HEK293 (cell line): Measurements from ENCODE around the gene UBE2G1.

Source experiments
- HOXA7 ChIP-seq: sonication (generic); formaldehyde crosslinking; IDR thresholded peaks from 2 replicates; pipeline ENCODE4 v1.8.1; 2022; ENCODE audit warnings: missing genetic modification reagents, borderline replicate concordance
- ZBTB11 ChIP-seq: fragments of 450-650 bp; formaldehyde crosslinking; conservative IDR thresholded peaks from 2 replicates; pipeline ENCODE4 v1.5.1; 2016; ENCODE audit warnings: low read depth, missing biosample characterization, missing genetic modification characterization
- ZBTB7A ChIP-seq: fragments of 450-650 bp; formaldehyde crosslinking; IDR thresholded peaks from 2 replicates; pipeline ENCODE4 v1.5.1; 2016; ENCODE audit warnings: low read depth, missing biosample characterization, missing genetic modification characterization
- ZNF140 ChIP-seq: fragments of 450-650 bp; formaldehyde crosslinking; IDR thresholded peaks from 2 replicates; pipeline ENCODE4 v1.5.1; 2016; ENCODE audit warnings: missing biosample characterization, missing genetic modification characterization
- ZNF148 ChIP-seq: fragments of 450-650 bp; formaldehyde crosslinking; IDR thresholded peaks from 2 replicates; pipeline ENCODE4 v1.5.0; 2017; ENCODE audit warnings: missing biosample characterization, missing genetic modification characterization, borderline replicate concordance
- ZNF560 ChIP-seq: fragments of 450-650 bp; formaldehyde crosslinking; IDR thresholded peaks from 2 replicates; pipeline ENCODE4 v1.5.1; 2017; ENCODE audit warnings: missing biosample characterization, missing genetic modification characterization, borderline replicate concordance
- ZNF843 ChIP-seq: fragments of 450-650 bp; formaldehyde crosslinking; IDR thresholded peaks from 2 replicates; pipeline ENCODE4 v1.5.1; 2016; ENCODE audit warnings: missing biosample characterization, missing genetic modification characterization
- TF ChIP-seq, protein P1 (sequence below): fragments of 450-650 bp; formaldehyde crosslinking; IDR thresholded peaks from 2 replicates; pipeline ENCODE4 v1.5.1; 2016; ENCODE audit warnings: missing biosample characterization, missing genetic modification characterization

DNA sequence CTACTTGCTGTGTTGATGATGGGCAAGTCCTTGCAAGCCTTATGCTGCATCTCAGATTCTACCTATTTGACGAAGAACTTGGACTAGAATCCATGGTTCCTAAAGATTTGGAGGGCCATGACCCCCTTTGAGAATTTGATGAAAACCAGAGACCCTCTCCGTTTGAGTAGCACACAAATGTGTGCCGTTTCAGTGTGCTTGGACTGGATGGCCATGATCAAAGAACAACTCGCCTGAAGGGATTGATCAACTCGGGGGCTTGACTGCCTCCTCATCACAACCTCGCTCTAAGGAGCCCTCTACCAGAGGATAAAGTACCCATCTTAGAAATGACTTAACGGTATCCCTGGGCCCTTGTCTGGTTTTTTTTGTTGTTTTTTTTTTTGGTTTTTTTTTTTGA lies 99.9 kb downstream of the UBE2G1 start:
- TF ChIP-seq, protein P1, sequence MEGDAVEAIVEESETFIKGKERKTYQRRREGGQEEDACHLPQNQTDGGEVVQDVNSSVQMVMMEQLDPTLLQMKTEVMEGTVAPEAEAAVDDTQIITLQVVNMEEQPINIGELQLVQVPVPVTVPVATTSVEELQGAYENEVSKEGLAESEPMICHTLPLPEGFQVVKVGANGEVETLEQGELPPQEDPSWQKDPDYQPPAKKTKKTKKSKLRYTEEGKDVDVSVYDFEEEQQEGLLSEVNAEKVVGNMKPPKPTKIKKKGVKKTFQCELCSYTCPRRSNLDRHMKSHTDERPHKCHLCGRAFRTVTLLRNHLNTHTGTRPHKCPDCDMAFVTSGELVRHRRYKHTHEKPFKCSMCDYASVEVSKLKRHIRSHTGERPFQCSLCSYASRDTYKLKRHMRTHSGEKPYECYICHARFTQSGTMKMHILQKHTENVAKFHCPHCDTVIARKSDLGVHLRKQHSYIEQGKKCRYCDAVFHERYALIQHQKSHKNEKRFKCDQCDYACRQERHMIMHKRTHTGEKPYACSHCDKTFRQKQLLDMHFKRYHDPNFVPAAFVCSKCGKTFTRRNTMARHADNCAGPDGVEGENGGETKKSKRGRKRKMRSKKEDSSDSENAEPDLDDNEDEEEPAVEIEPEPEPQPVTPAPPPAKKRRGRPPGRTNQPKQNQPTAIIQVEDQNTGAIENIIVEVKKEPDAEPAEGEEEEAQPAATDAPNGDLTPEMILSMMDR: no peak
- TF ChIP-seq ZNF843 (tag by site-specific recombination): no peak
- no peak for TF ChIP-seq HOXA7 (CRISPR knock-in tag)
- no peak for TF ChIP-seq ZNF560 (tag by site-specific recombination)
- TF ChIP-seq ZNF148 (tag by site-specific recombination): no peak
- TF ChIP-seq ZBTB11: no peak
- no peak for TF ChIP-seq ZBTB7A (tag by site-specific recombination)
- TF ChIP-seq ZNF140 (tag by site-specific recombination): no peak
